GM18861 (cell line): ENCODE data around the gene TTR.

Experiments used
- ATAC-seq: cut with Tn5 transposase; IDR thresholded peaks from one replicate; pipeline ENCODE4 v1.9.1; 2021; ENCODE audit not compliant: unreplicated experiment

TTR gene

DNA sequence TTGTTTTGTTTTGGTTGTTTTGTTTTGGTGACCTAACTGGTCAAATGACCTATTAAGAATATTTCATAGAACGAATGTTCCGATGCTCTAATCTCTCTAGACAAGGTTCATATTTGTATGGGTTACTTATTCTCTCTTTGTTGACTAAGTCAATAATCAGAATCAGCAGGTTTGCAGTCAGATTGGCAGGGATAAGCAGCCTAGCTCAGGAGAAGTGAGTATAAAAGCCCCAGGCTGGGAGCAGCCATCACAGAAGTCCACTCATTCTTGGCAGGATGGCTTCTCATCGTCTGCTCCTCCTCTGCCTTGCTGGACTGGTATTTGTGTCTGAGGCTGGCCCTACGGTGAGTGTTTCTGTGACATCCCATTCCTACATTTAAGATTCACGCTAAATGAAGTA lies at the start of gene TTR:
TTR (plus strand) TSS at position 250 of the 400 bp plus-strand sequence; CDS start at position 276, 26 bp downstream.
- no peak for ATAC-seq

DNA sequence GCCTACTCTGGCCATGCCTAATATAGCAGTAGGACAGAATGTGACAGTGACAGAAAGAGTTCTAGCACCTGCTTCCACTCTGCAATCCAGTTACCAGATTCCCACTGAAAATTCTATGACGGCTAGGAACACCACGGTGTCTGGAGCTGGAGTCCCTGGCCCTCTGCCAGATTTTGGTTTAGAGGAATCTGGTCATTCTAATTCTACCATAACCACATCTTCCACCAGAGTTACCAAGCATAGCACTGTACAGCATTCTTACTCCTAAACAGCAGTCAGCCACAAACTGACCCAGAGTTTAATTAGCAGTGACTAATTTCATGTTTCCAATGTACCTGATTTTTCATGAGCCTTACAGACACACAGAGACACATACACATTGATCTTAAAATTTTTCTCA lies 45.2 kb upstream of the TTR start:
- no peak for ATAC-seq

- no peak for ATAC-seq
Measured at GRCh38 chr18:31548853-31549252, 42.8 kb upstream of the TTR start.

DNA sequence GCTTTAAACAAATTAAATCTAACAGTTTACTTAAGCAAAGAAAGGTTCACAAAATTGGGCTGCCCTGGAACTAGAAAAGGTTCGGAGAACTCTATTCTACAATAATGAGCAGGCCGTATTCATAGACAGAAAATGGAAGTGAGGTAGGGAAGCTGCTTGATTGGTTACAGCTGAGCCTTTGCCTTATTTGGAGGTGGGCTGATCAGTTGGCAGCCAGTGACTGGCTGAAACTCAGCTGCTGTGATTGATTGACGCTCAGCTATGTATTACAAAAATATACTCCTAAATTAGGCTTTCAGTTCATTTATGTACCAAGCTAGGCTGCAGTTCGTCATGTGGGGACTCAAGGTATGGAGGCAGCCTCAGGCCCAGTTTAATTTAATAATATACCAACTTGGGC lies 42.3 kb upstream of the TTR start:
- no peak for ATAC-seq

DNA sequence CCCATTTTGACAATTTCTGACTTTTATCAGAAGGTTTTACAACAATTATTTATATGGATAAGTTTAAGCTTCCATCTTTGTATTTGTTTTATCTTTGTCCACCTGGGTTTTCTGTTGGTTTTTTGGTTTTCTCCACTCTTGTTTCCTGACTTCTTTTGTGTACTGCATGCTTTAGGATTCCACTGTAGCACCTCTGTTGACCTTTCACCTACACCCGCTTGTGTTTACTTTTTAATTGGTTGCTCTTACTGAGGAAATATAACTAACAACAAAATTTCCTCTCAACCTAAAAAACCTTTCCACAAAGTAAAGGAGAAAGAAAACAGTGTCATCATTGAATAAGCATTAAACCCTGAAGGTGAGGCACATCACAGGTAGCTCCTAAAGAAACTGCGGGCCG lies 39.8 kb upstream of the TTR start:
- no peak for ATAC-seq

GRCh38 chr18:31553800-31554199 lies 37.9 kb upstream of the TTR start:
- no peak for ATAC-seq

GRCh38 chr18:31554776-31555175 lies 36.9 kb upstream of the TTR start:
- ATAC-seq, result no peak

- ATAC-seq, result peak; percentile 75
Measured at GRCh38 chr18:31555971-31556747, 35.5 kb upstream of the TTR start.

DNA sequence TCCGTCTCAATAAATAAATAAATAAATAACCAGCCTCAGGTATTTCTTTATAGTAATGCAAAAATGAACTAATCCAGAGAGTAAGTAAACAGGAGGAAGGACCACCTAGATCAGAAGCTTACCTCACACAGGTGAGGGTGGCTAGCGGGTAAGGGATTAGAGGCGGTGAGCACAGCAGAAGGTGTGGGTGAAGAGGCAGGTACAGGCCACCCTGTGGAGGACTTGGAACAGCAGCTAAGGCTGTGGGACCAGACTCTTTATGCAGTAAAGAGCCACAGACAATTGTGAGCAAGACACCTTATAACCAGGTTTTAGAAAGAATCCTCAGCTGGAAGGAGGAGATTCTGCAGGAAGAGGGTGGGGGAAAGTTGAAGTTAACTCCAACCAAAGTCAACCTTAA lies 34.2 kb upstream of the TTR start:
- ATAC-seq, result no peak

GRCh38 chr18:31558567-31558966 lies 33.1 kb upstream of the TTR start:
- ATAC-seq, result no peak

DNA sequence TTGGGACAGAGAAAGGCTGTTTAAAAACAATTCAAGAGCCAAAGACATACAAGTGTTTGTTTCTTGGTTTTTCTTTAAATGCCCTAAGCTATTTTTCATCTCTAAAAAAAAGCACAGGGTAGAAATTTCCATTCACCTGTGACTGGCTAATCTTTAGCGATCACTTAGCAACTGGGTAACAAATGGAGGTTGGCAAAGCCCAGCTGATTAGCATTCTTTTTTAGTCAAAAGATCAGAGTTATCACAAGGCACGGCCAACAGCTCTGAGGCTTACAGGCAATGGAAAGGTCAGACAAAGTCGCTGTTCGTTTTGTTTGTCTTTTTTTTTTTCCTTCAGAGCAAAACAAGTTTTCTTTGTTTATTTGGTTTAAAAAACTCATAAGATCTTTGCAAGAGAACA lies 29.0 kb upstream of the TTR start:
- ATAC-seq, result no peak

GRCh38 chr18:31563778-31564177 lies 27.9 kb upstream of the TTR start:
- no peak for ATAC-seq

DNA sequence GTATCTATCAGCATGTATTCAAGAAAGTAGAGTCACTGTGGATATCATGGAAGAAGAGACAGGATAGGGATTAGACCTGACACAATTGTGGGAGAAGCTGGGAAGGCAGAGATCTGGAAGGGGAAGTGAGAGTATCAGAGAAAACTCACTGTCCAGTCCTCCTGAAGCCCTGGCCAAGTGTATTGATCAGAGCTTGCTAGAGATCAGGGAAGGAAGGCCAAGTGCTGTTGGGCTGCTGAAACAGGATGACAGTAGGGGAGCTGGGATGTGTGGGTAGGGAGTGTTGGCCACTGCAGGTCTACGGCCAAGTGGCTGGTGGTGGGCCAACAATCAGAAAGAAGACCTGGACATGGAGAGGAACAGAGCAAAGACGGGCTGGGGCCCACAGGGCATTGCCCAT lies 26.3 kb upstream of the TTR start:
- ATAC-seq, result no peak

DNA sequence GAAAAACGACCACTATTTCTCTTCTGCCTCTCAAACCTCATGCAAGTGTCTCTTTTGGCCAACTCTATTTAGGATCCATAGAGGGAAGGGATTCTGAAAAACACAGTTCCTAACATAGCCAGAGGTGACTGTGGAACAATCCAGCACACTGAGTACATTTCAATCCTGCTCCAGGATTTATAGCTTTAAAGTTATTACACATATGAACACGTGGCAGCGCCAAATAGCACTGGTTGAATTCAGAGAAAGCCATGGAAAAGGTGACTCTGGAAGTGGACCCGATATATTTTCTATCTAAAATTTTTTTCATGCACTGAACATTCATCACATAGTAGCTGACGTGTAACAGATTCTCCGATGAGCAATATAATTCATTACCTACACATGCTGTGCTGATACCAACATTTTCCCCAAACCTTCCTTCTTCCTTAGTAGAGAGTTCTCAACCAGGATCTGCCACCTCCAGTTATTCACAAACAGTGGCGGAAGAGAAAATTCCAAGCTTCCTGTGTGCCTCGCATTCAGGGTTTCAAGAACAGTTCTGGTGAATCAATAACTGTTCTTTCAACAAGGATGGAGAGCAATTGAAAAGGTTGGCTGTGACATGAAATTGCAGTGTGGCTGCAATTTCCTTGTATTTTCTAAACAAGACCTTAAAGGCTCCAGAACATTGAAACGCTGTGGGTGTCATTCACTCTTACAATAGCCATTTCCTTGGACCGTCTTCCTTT lies 25.7 kb upstream of the TTR start:
- no peak for ATAC-seq

DNA sequence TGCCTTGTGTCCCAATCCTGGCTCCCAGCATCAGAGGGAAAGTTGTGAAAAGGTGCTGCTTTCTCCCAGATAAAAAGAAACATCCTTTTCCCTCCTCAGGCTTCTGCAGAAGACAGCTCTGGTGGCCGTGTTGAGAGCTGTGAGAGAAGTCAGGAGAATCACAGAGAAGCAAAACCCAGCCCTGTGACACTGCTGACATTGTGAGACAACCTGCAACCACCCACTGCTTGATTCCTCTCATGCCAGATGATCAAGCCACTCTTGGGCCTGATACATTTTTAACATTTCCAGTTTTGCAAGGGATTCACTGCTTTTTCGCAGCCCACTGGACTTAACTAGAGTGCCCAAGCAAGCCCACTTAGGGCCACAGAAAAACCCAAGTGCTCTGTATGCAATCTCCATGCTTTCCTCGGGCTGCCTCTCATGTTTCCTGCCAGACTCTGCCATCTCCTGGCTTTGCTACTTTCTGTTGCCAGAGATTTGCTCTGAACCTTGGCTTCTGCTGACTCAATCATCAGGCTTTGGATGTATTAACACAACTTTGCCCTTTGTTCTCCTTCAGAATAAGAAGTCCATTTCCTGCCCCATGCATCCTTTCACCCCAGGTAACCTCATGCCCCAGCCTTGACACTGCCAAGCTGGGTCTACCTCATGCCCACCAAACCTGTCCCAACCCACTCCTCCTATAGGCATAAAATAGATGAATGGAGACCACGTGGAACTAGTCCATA lies 24.9 kb upstream of the TTR start:
- no peak for ATAC-seq

GRCh38 chr18:31572368-31572767 lies 19.3 kb upstream of the TTR start:
- ATAC-seq, result no peak

DNA sequence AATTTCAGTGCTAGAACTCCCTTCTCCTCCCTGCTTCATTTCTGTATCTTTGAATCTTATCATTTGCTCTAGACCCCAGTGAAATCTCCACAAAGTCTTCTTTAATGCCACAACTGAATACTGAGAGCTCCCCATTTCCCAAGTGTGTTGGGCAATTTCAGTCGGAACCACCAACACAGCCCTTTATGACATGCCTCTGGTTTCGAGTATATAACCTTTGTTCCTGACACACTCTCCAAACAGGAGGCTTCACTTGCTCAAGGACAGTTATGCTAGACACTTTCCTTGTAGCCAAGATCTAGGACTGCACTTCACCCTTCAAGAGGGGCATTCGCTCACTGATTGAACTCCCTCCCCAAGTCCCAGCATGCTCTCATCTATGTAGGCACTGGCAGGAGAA lies 18.6 kb upstream of the TTR start:
- ATAC-seq, result no peak

DNA sequence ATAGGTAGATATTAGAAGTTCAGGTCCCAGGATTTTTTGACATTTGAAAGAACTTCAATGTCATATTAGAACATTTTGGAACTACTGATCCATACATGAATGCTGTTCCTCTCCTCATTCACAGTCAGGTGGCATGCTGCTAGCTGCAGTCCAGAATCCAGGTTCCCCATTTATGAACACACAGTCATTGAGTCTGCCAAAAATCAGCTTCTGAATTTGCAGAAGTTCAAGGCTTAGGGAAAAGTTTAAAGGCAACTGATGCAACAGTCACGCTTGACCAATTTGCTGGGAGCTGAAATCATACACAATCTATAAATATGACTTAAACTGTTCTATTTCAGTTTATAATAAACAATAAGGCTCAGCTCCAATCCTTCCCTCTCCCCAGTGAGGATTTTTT lies 17.3 kb upstream of the TTR start:
- ATAC-seq, result no peak

GRCh38 chr18:31575515-31576257 lies 16.0 kb upstream of the TTR start:
- no peak for ATAC-seq

GRCh38 chr18:31576670-31577069 lies 15.0 kb upstream of the TTR start:
- ATAC-seq, result peak; percentile 49

- ATAC-seq, result no peak
Measured at GRCh38 chr18:31577195-31577594, 14.5 kb upstream of the TTR start.
